SK-N-MC (cell line): ENCODE data around the gene CLSTN3.

Experiments used
- DNase-seq: peaks from one replicate; pipeline ENCODE4 v3.0.0-alpha.2; 2011; ENCODE audit warnings: low read depth, low spot score
- H3K27ac ChIP-seq: fragments of 200-600 bp; sonication (generic); 2 replicates; pipeline ENCODE4 v1.5.1; 2016; ENCODE audit warnings: mixed run types
- H3K36me3 ChIP-seq: fragments of 200-600 bp; sonication (generic); 2 replicates; pipeline ENCODE4 v1.6.1; 2017; ENCODE audit warnings: antibody characterized with exemption, low read length, mixed read lengths; ENCODE audit not compliant: insufficient read depth
- H3K4me3 ChIP-seq: fragments of 200-600 bp; sonication (generic); 2 replicates; pipeline ENCODE4 v1.5.1; 2016
- H3K9ac ChIP-seq: fragments of 200-600 bp; sonication (generic); 2 replicates; pipeline ENCODE4 v1.8.0; 2017; ENCODE audit warnings: mixed run types, mixed read lengths; ENCODE audit not compliant: insufficient read length
- H3K9me3 ChIP-seq: fragments of 200-600 bp; sonication (generic); 2 replicates; pipeline ENCODE4 v1.6.1; 2017; ENCODE audit warnings: low read depth, mild to moderate bottlenecking, antibody characterized with exemption, low read length, moderate library complexity, mixed read lengths
- EZH2 ChIP-seq: fragments of 200-600 bp; sonication (generic); IDR thresholded peaks from one replicate; pipeline ENCODE4 v1.6.1; 2017; ENCODE audit warnings: antibody characterized with exemption
- FOXP2 ChIP-seq: optimal IDR thresholded peaks from 2 replicates; pipeline ENCODE3; 2011; ENCODE audit warnings: mild to moderate bottlenecking, moderate library complexity; ENCODE audit not compliant: insufficient read depth; ENCODE audit errors: extremely low read length, control extremely low read depth
- POLR2AphosphoS5 ChIP-seq: IDR thresholded peaks from 2 replicates; pipeline ENCODE4 v1.6.1; 2012; ENCODE audit warnings: mild to moderate bottlenecking, low read depth, low read length, borderline replicate concordance

Gene CLSTN3

GRCh38 chr12:7109572-7109920 is 20.6 kb upstream of the CLSTN3 start:
- Histone ChIP-seq H3K9ac (no peak overlapping the region), H3K27ac (no peak overlapping the region)

DNA sequence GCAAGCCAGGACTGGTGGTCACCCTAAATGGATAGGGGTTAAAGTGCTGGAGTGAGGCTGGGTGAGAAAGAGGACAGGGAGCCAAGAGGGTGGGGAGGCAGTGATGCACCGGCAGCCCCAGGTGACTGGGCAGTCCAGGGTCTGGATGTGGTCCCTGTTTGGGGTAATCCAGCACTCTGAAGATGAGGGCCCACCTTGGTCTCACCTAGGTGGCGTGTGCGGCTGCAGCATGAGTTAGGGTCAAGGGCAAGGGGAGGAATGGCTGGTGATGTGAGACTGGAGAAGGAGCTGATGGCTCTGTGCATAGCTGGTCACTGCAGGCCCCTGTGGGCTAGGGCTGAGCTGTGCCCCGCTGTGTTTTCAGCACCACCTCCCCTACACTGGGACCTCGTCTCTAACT is 19.5 kb upstream of the CLSTN3 start:
- H3K9ac ChIP-seq: no peak overlapping the region
- no peak for TF ChIP-seq FOXP2
- TF ChIP-seq EZH2: no peak
- TF ChIP-seq POLR2AphosphoS5: no peak
- no peaks in the 10 kb centered on the region for H3K36me3 ChIP-seq
- peaks cover 6% of the 10 kb centered on the region; the same call in 1 of the 2 replicates for H3K9me3 ChIP-seq
- DNase-seq: no peak
- H3K4me3 ChIP-seq: no peak overlapping the region
- H3K27ac ChIP-seq: no peak overlapping the region

More at GRCh38 chr12:7109572-7109920, 20.6 kb upstream of the CLSTN3 start:
- DNase-seq: no peak
- Histone ChIP-seq H3K4me3 (no peak overlapping the region), H3K9me3 (peaks cover 6% of the 10 kb centered on the region; the same call in 1 of the 2 replicates), H3K36me3 (no peaks in the 10 kb centered on the region)
- TF ChIP-seq FOXP2 (no peak), EZH2 (no peak), POLR2AphosphoS5 (no peak)

- Histone ChIP-seq H3K36me3 (no peaks in the 10 kb centered on the region), H3K9me3 (no peaks in the 10 kb centered on the region), H3K4me3 (no peak overlapping the region), H3K9ac (no peak overlapping the region), H3K27ac (no peak overlapping the region)
- TF ChIP-seq EZH2: no peak
- TF ChIP-seq FOXP2: no peak
- no peak for TF ChIP-seq POLR2AphosphoS5
- no peak for DNase-seq
Observed at GRCh38 chr12:7112041-7112440, 18.1 kb upstream of the CLSTN3 start.

GRCh38 chr12:7113389-7113871 is 16.7 kb upstream of the CLSTN3 start:
- Histone ChIP-seq H3K27ac (no peak overlapping the region), H3K9ac (no peak overlapping the region), H3K36me3 (no peaks in the 10 kb centered on the region), H3K9me3 (no peaks in the 10 kb centered on the region), H3K4me3 (no peak overlapping the region)
- DNase-seq: no peak
- TF ChIP-seq EZH2: no peak
- TF ChIP-seq FOXP2: no peak
- TF ChIP-seq POLR2AphosphoS5: no peak

GRCh38 chr12:7114008-7114407 is 16.2 kb upstream of the CLSTN3 start:
- H3K27ac ChIP-seq: no peak overlapping the region
- TF ChIP-seq EZH2 (no peak), FOXP2 (no peak), POLR2AphosphoS5 (no peak)
- DNase-seq: no peak
- H3K9ac ChIP-seq: no peak overlapping the region
- no peak overlapping the region for H3K4me3 ChIP-seq
- no peaks in the 10 kb centered on the region for H3K36me3 ChIP-seq
- no peaks in the 10 kb centered on the region for H3K9me3 ChIP-seq

DNA sequence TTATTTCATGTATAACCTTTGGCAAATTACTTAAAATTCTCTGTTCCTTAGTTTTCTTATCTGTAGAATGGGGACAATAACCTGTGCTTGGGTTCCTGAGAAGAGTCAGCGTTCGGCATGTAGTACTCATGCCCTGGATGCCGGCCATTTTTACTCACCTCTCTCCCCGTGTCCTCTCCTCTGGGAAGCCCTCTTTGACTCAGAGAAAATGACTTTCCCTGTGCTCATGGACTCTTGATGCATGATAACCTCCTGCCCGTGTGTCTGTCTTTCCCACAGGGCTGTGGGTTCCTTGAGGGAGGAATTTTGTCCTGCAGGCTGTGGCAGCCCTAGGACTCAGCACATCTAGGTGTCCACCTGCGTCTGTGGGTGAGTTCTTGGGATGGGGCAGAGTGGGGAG is 15.3 kb upstream of the CLSTN3 start:
- no peak for TF ChIP-seq FOXP2
- TF ChIP-seq EZH2: no peak
- TF ChIP-seq POLR2AphosphoS5: no peak

DNA sequence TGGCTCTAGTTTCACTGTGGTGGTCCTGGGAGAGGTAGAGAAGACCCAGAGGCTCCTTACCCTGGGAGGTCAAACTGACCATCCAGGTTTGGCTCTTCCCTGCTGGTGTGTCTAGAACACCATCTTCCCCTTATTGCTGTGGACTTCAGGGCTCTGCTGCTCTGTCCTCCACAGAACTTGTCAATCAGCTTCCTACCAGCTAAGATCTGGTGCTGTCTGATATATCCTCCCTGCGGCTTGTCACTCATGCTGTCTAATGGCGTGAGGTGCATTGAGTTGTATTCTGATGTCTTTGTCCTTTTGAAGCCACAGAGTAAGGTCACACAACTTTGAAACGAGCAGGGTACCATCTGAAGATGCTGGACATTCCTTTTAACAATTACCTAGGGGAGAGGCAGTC is 14.0 kb upstream of the CLSTN3 start:
- no peaks in the 10 kb centered on the region for H3K9me3 ChIP-seq
- TF ChIP-seq POLR2AphosphoS5: no peak
- no peak for TF ChIP-seq FOXP2
- no peak for TF ChIP-seq EZH2
- no peak overlapping the region for H3K4me3 ChIP-seq
- DNase-seq: no peak
- H3K27ac ChIP-seq: no peak overlapping the region
- no peaks in the 10 kb centered on the region for H3K36me3 ChIP-seq
- no peak overlapping the region for H3K9ac ChIP-seq

More for the DNA sequence above, 15.3 kb upstream of the CLSTN3 start:
- H3K27ac ChIP-seq: no peak overlapping the region
- H3K9me3 ChIP-seq: no peaks in the 10 kb centered on the region
- H3K9ac ChIP-seq: no peak overlapping the region
- DNase-seq: no peak
- no peaks in the 10 kb centered on the region for H3K36me3 ChIP-seq
- no peak overlapping the region for H3K4me3 ChIP-seq

DNA sequence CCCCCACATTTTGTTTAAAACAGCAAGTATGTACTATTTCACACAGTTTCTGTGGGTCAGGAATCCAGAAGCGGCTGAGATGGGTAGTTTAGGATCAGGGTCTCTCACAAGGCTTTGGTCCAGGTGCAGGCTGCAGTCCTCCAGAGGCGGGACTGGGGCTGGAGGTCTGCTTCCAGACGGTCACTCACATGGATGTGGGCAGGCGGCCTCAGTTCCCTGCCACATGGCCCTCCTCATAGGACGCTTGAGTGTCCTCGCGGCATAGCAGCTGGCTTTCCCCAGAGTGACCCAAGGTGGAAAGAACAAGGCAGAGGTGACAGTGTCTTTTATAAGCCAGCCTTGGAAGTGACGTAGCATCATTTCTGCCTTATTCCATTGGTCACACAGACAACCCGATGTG is 13.3 kb upstream of the CLSTN3 start:
- Histone ChIP-seq H3K36me3 (no peaks in the 10 kb centered on the region), H3K27ac (no peak overlapping the region), H3K4me3 (no peak overlapping the region), H3K9me3 (no peaks in the 10 kb centered on the region), H3K9ac (no peak overlapping the region)
- TF ChIP-seq POLR2AphosphoS5: no peak
- TF ChIP-seq EZH2: no peak
- TF ChIP-seq FOXP2: no peak
- no peak for DNase-seq

DNA sequence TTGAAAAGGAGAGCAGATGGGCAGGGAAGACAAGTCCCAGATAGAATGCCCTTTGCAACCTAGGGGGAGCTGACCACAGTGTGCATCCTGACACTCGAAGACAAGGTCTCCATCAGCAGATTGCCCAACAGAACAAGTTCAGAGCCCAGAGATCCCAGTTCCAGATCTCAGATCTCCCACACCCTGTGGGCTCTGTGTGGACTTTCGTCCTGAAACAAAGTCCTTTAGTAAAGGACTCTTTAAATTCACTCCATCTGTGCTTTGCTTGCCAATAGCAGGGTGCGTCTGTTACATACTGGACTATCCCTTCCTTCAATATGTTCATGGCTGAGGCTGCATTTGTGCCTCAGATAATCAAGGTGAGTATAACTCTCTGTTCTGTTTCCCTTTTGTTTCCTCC is 12.5 kb upstream of the CLSTN3 start:
- H3K4me3 ChIP-seq: no peak overlapping the region
- H3K36me3 ChIP-seq: no peaks in the 10 kb centered on the region
- H3K9ac ChIP-seq: no peak overlapping the region
- no peaks in the 10 kb centered on the region for H3K9me3 ChIP-seq
- TF ChIP-seq EZH2 (no peak), POLR2AphosphoS5 (no peak), FOXP2 (no peak)
- no peak for DNase-seq
- no peak overlapping the region for H3K27ac ChIP-seq
